ENCODE results near the gene COMMD2. TPM values are rescaled to one million over a fixed set of nuclear protein-coding genes. Genes with fewer than 3 reads are reported as not detected.

Gene COMMD2
- total and polyA plus RNA-seq, 2 donors: 18.0 to 25.5 TPM

- Histone ChIP-seq H3K4me3 (ENCODE audit: low read length in 2 of 2) (no peak overlapping the region), H3K27me3 (ENCODE audit: control insufficient read depth in 2 of 2, insufficient read depth in 1 of 2, low read length in 1 of 2) (no peaks in the 10 kb centered on the region), H3K27ac (ENCODE audit: low read depth in 1 of 2, low read length in 1 of 2) (no peak overlapping the region), H3K9me3 (ENCODE audit: control insufficient read depth in 2 of 2, insufficient read depth in 1 of 2, low read length in 1 of 2) (no peaks in the 10 kb centered on the region), H3K36me3 (ENCODE audit: control insufficient read depth in 2 of 2, insufficient read depth in 2 of 2, low read length in 1 of 2) (no peaks in the 10 kb centered on the region), H3K4me1 (ENCODE audit: control insufficient read depth in 2 of 2, insufficient read depth in 2 of 2, low read length in 2 of 2) (no peaks in the 10 kb centered on the region)
- no peak for DNase-seq (ENCODE audit: low read depth in 6 of 9, low spot score in 9 of 9)
- 91% methylated on average over 2 of the region's 2 CpGs for WGBS
Observed at GRCh38 chr3:149790268-149790667, 38.0 kb upstream of the COMMD2 start.

- no peak for DNase-seq (ENCODE audit: low read depth in 6 of 9, low spot score in 9 of 9)
- no peaks in the 10 kb centered on the region for H3K9me3 ChIP-seq (ENCODE audit: control insufficient read depth in 2 of 2, insufficient read depth in 1 of 2, low read length in 1 of 2)
- H3K27me3 ChIP-seq (ENCODE audit: control insufficient read depth in 2 of 2, insufficient read depth in 1 of 2, low read length in 1 of 2): no peaks in the 10 kb centered on the region
- H3K27ac ChIP-seq (ENCODE audit: low read depth in 1 of 2, low read length in 1 of 2): no peak overlapping the region
- no peak overlapping the region for H3K4me3 ChIP-seq (ENCODE audit: low read length in 2 of 2)
- WGBS: 95% methylated on average over 5 of the region's 5 CpGs
- no peaks in the 10 kb centered on the region for H3K4me1 ChIP-seq (ENCODE audit: control insufficient read depth in 2 of 2, insufficient read depth in 2 of 2, low read length in 2 of 2)
- H3K36me3 ChIP-seq (ENCODE audit: control insufficient read depth in 2 of 2, insufficient read depth in 2 of 2, low read length in 1 of 2): no peaks in the 10 kb centered on the region
Observed at GRCh38 chr3:149784064-149784704, 31.9 kb upstream of the COMMD2 start.

GRCh38 chr3:149783576-149783975, 31.3 kb upstream of the COMMD2 start:
- Histone ChIP-seq H3K27me3 (ENCODE audit: control insufficient read depth in 2 of 2, insufficient read depth in 1 of 2, low read length in 1 of 2) (no peaks in the 10 kb centered on the region), H3K27ac (ENCODE audit: low read depth in 1 of 2, low read length in 1 of 2) (no peak overlapping the region), H3K9me3 (ENCODE audit: control insufficient read depth in 2 of 2, insufficient read depth in 1 of 2, low read length in 1 of 2) (no peaks in the 10 kb centered on the region), H3K4me1 (ENCODE audit: control insufficient read depth in 2 of 2, insufficient read depth in 2 of 2, low read length in 2 of 2) (no peaks in the 10 kb centered on the region), H3K36me3 (ENCODE audit: control insufficient read depth in 2 of 2, insufficient read depth in 2 of 2, low read length in 1 of 2) (no peaks in the 10 kb centered on the region), H3K4me3 (ENCODE audit: low read length in 2 of 2) (no peak overlapping the region)
- no peak for DNase-seq (ENCODE audit: low read depth in 6 of 9, low spot score in 9 of 9)

GRCh38 chr3:149781741-149782140, 29.5 kb upstream of the COMMD2 start:
- Histone ChIP-seq H3K27ac (ENCODE audit: low read depth in 1 of 2, low read length in 1 of 2) (peak overlapping the region in 1 of 2 donors; percentile 36), H3K36me3 (ENCODE audit: control insufficient read depth in 2 of 2, insufficient read depth in 2 of 2, low read length in 1 of 2) (no peaks in the 10 kb centered on the region), H3K9me3 (ENCODE audit: control insufficient read depth in 2 of 2, insufficient read depth in 1 of 2, low read length in 1 of 2) (no peaks in the 10 kb centered on the region), H3K4me3 (ENCODE audit: low read length in 2 of 2) (no peak overlapping the region), H3K4me1 (ENCODE audit: control insufficient read depth in 2 of 2, insufficient read depth in 2 of 2, low read length in 2 of 2) (no peaks in the 10 kb centered on the region), H3K27me3 (ENCODE audit: control insufficient read depth in 2 of 2, insufficient read depth in 1 of 2, low read length in 1 of 2) (no peaks in the 10 kb centered on the region)
- WGBS: 97% methylated on average over 3 of the region's 3 CpGs
- DNase-seq (ENCODE audit: low read depth in 6 of 9, low spot score in 9 of 9): no peak

- Histone ChIP-seq H3K4me3 (ENCODE audit: low read length in 2 of 2) (no peak overlapping the region), H3K36me3 (ENCODE audit: control insufficient read depth in 2 of 2, insufficient read depth in 2 of 2, low read length in 1 of 2) (no peaks in the 10 kb centered on the region), H3K9me3 (ENCODE audit: control insufficient read depth in 2 of 2, insufficient read depth in 1 of 2, low read length in 1 of 2) (no peaks in the 10 kb centered on the region), H3K27me3 (ENCODE audit: control insufficient read depth in 2 of 2, insufficient read depth in 1 of 2, low read length in 1 of 2) (no peaks in the 10 kb centered on the region), H3K27ac (ENCODE audit: low read depth in 1 of 2, low read length in 1 of 2) (no peak overlapping the region), H3K4me1 (ENCODE audit: control insufficient read depth in 2 of 2, insufficient read depth in 2 of 2, low read length in 2 of 2) (no peaks in the 10 kb centered on the region)
- DNase-seq (ENCODE audit: low read depth in 6 of 9, low spot score in 9 of 9): no peak
- WGBS: 37% methylated on average over 4 of the region's 4 CpGs
Observed at GRCh38 chr3:149781211-149781610, 28.9 kb upstream of the COMMD2 start.

GRCh38 chr3:149777414-149778214, 25.3 kb upstream of the COMMD2 start:
- Histone ChIP-seq H3K36me3 (ENCODE audit: control insufficient read depth in 2 of 2, insufficient read depth in 2 of 2, low read length in 1 of 2) (no peaks in the 10 kb centered on the region), H3K4me1 (ENCODE audit: control insufficient read depth in 2 of 2, insufficient read depth in 2 of 2, low read length in 2 of 2) (no peaks in the 10 kb centered on the region), H3K4me3 (ENCODE audit: low read length in 2 of 2) (no peak overlapping the region), H3K27me3 (ENCODE audit: control insufficient read depth in 2 of 2, insufficient read depth in 1 of 2, low read length in 1 of 2) (no peaks in the 10 kb centered on the region), H3K27ac (ENCODE audit: low read depth in 1 of 2, low read length in 1 of 2) (no peak overlapping the region), H3K9me3 (ENCODE audit: control insufficient read depth in 2 of 2, insufficient read depth in 1 of 2, low read length in 1 of 2) (no peaks in the 10 kb centered on the region)
- 71% methylated on average over 2 of the region's 2 CpGs for WGBS
- DNase-seq (ENCODE audit: low read depth in 6 of 9, low spot score in 9 of 9): no peak

- no peaks in the 10 kb centered on the region for H3K9me3 ChIP-seq (ENCODE audit: control insufficient read depth in 2 of 2, insufficient read depth in 1 of 2, low read length in 1 of 2)
- no peak for DNase-seq (ENCODE audit: low read depth in 6 of 9, low spot score in 9 of 9)
- no peaks in the 10 kb centered on the region for H3K4me1 ChIP-seq (ENCODE audit: control insufficient read depth in 2 of 2, insufficient read depth in 2 of 2, low read length in 2 of 2)
- no peak overlapping the region for H3K27ac ChIP-seq (ENCODE audit: low read depth in 1 of 2, low read length in 1 of 2)
- WGBS: 92% methylated on average over 1 of the region's 1 CpG
- H3K36me3 ChIP-seq (ENCODE audit: control insufficient read depth in 2 of 2, insufficient read depth in 2 of 2, low read length in 1 of 2): no peaks in the 10 kb centered on the region
- no peaks in the 10 kb centered on the region for H3K27me3 ChIP-seq (ENCODE audit: control insufficient read depth in 2 of 2, insufficient read depth in 1 of 2, low read length in 1 of 2)
- no peak overlapping the region for H3K4me3 ChIP-seq (ENCODE audit: low read length in 2 of 2)
Observed at GRCh38 chr3:149776170-149776569, 23.9 kb upstream of the COMMD2 start.

GRCh38 chr3:149772861-149773260, 20.6 kb upstream of the COMMD2 start:
- Histone ChIP-seq H3K27ac (ENCODE audit: low read depth in 1 of 2, low read length in 1 of 2) (no peak overlapping the region), H3K36me3 (ENCODE audit: control insufficient read depth in 2 of 2, insufficient read depth in 2 of 2, low read length in 1 of 2) (no peaks in the 10 kb centered on the region), H3K4me1 (ENCODE audit: control insufficient read depth in 2 of 2, insufficient read depth in 2 of 2, low read length in 2 of 2) (no peaks in the 10 kb centered on the region), H3K9me3 (ENCODE audit: control insufficient read depth in 2 of 2, insufficient read depth in 1 of 2, low read length in 1 of 2) (no peaks in the 10 kb centered on the region), H3K27me3 (ENCODE audit: control insufficient read depth in 2 of 2, insufficient read depth in 1 of 2, low read length in 1 of 2) (peaks cover 0 to 2% of the 10 kb centered on the region in 2 donors), H3K4me3 (ENCODE audit: low read length in 2 of 2) (no peak overlapping the region)
- WGBS: 98% methylated on average over 2 of the region's 2 CpGs
- DNase-seq (ENCODE audit: low read depth in 6 of 9, low spot score in 9 of 9): no peak

GRCh38 chr3:149771652-149772271, 19.5 kb upstream of the COMMD2 start:
- peak in 4 of 9 donors; percentile 8 to 39 (median 23) for DNase-seq (ENCODE audit: low read depth in 6 of 9, low spot score in 9 of 9)
- 74% methylated on average over 8 of the region's 8 CpGs for WGBS
- Histone ChIP-seq H3K4me1 (ENCODE audit: control insufficient read depth in 2 of 2, insufficient read depth in 2 of 2, low read length in 2 of 2) (no peaks in the 10 kb centered on the region), H3K9me3 (ENCODE audit: control insufficient read depth in 2 of 2, insufficient read depth in 1 of 2, low read length in 1 of 2) (no peaks in the 10 kb centered on the region), H3K4me3 (ENCODE audit: low read length in 2 of 2) (no peak overlapping the region), H3K36me3 (ENCODE audit: control insufficient read depth in 2 of 2, insufficient read depth in 2 of 2, low read length in 1 of 2) (no peaks in the 10 kb centered on the region), H3K27ac (ENCODE audit: low read depth in 1 of 2, low read length in 1 of 2) (no peak overlapping the region), H3K27me3 (ENCODE audit: control insufficient read depth in 2 of 2, insufficient read depth in 1 of 2, low read length in 1 of 2) (peaks cover 0 to 2% of the 10 kb centered on the region in 2 donors)
